MM.1S (cell line): ENCODE data around the gene PLPP7.

ENCODE experiments used
- DNase-seq: peaks from one replicate; pipeline ENCODE4 v3.0.0-alpha.2; 2015
- H2AFZ ChIP-seq: fragments of 300-600 bp; sonication (generic); 2 replicates; pipeline ENCODE4 v1.6.0; 2016; ENCODE audit warnings: antibody characterized with exemption, low read length
- H3F3A ChIP-seq: fragments of 300-600 bp; sonication (generic); 2 replicates; pipeline ENCODE4 v1.6.1; 2016; ENCODE audit warnings: mild to moderate bottlenecking, antibody characterized with exemption, low read length, moderate library complexity, mixed read lengths; ENCODE audit not compliant: insufficient read depth
- H3K27ac ChIP-seq: fragments of 300-600 bp; sonication (generic); 2 replicates; pipeline ENCODE4 v1.5.1; 2016; ENCODE audit warnings: mild to moderate bottlenecking, low read length
- H3K27me3 ChIP-seq: fragments of 300-600 bp; sonication (generic); replicated peaks from 2 replicates; pipeline ENCODE4 v1.6.0; 2016; ENCODE audit warnings: low read length; ENCODE audit not compliant: insufficient read depth
- H3K36me3 ChIP-seq: fragments of 300-600 bp; sonication (generic); replicated peaks from 2 replicates; pipeline ENCODE4 v1.6.1; 2016; ENCODE audit warnings: mild to moderate bottlenecking, low read length, mixed read lengths; ENCODE audit not compliant: insufficient read depth
- H3K4me1 ChIP-seq: fragments of 300-600 bp; sonication (generic); 2 replicates; pipeline ENCODE4 v1.6.1; 2016; ENCODE audit warnings: low read length, mixed read lengths
- H3K4me2 ChIP-seq: fragments of 300-600 bp; sonication (generic); 2 replicates; pipeline ENCODE4 v1.6.0; 2016; ENCODE audit warnings: low read depth, low read length
- H3K4me3 ChIP-seq: fragments of 300-600 bp; sonication (generic); 2 replicates; pipeline ENCODE4 v1.5.1; 2016; ENCODE audit warnings: low read length, mixed read lengths
- H3K79me2 ChIP-seq: fragments of 300-600 bp; sonication (generic); 2 replicates; pipeline ENCODE4 v1.6.1; 2016; ENCODE audit warnings: mixed run types, low read length, mixed read lengths
- H3K9ac ChIP-seq: fragments of 300-600 bp; sonication (generic); 2 replicates; pipeline ENCODE4 v1.6.1; 2016; ENCODE audit warnings: low read length, mixed read lengths
- H3K9me2 ChIP-seq: fragments of 300-600 bp; sonication (generic); replicated peaks from 2 replicates; pipeline ENCODE4 v1.6.1; 2016; ENCODE audit warnings: mild to moderate bottlenecking, low read length, mixed read lengths; ENCODE audit not compliant: insufficient read depth
- H3K9me3 ChIP-seq: fragments of 300-600 bp; sonication (generic); replicated peaks from 2 replicates; pipeline ENCODE4 v1.6.1; 2016; ENCODE audit warnings: mild to moderate bottlenecking, low read length, mixed read lengths; ENCODE audit not compliant: insufficient read depth
- H4K20me1 ChIP-seq: fragments of 300-600 bp; sonication (generic); 2 replicates; pipeline ENCODE4 v1.6.1; 2016; ENCODE audit warnings: mild to moderate bottlenecking, low read length, moderate library complexity, mixed read lengths; ENCODE audit not compliant: insufficient read depth
- CTCF ChIP-seq: fragments of 300-600 bp; sonication (generic); IDR thresholded peaks from 2 replicates; pipeline ENCODE4 v1.5.1; 2016; ENCODE audit warnings: antibody characterized with exemption, low read length, mixed read lengths
- EZH2 ChIP-seq: fragments of 300-600 bp; sonication (generic); optimal IDR thresholded peaks from 2 replicates; pipeline ENCODE3; 2017; ENCODE audit warnings: low read depth, mild to moderate bottlenecking, antibody characterized with exemption, low read length, mixed read lengths
- EZH2phosphoT487 ChIP-seq: fragments of 300-600 bp; sonication (generic); IDR thresholded peaks from 2 replicates; pipeline ENCODE4 v1.6.1; 2018; ENCODE audit warnings: antibody characterized with exemption, low read length

The PLPP7 gene

DNA sequence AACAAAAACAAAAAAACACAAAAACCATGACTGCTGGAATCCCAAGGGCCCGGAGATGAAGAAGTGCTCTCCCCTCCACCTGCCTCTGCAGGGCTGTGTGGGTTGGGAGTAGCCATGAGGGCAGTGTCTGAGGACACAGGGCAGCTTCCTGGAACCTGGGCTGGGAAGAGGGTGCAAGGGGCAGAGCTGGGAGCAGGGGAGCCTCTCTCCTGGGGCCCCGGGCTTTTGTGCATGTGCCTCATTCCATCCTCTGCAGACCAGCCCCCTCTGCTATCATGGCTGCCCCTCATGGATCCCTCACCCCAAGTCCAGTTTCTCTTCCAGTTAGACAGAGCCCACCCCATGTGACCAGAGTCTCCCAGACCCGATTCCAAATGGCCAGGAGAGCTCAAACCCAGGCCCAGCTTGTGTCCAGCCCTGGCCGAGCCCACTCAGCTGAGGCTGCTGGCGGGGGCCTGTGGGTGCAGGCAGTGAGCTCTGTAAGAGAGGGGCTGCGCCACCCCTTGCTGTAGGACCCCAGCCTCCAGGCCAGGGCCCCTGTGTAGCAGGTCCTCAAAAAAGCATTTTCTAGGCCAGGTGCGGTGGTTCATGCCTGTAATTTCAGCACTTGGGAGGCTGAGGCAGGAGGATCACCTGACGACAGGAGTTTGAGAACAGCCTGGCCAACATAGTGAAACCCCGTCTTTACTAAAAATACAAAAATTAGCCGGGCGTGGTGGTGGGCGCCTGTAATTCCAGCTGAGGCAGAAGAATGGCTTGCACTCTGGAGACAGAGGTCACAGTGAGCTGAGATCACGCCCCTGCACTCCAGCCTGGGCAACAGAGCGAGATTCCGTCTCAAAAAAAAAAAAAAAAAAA is 44.5 kb downstream of the PLPP7 start:
- no peaks in the 10 kb centered on the region for H3K4me1 ChIP-seq
- DNase-seq = no peak
- no peaks in the 10 kb centered on the region for H3K27me3 ChIP-seq
- no peaks in the 10 kb centered on the region for H3K9me2 ChIP-seq
- H4K20me1 ChIP-seq = no peaks in the 10 kb centered on the region
- no peaks in the 10 kb centered on the region for H3F3A ChIP-seq
- H3K79me2 ChIP-seq = no peaks in the 10 kb centered on the region
- no peak overlapping the region for H3K27ac ChIP-seq
- H3K4me2 ChIP-seq = no peak overlapping the region
- no peak overlapping the region for H3K4me3 ChIP-seq
- H3K9ac ChIP-seq = no peak overlapping the region
- no peaks in the 10 kb centered on the region for H3K36me3 ChIP-seq
- H3K9me3 ChIP-seq = no peaks in the 10 kb centered on the region
- no peak for TF ChIP-seq EZH2phosphoT487
- no peak for TF ChIP-seq EZH2
- TF ChIP-seq CTCF = no peak
- no peak overlapping the region for H2AFZ ChIP-seq

DNA sequence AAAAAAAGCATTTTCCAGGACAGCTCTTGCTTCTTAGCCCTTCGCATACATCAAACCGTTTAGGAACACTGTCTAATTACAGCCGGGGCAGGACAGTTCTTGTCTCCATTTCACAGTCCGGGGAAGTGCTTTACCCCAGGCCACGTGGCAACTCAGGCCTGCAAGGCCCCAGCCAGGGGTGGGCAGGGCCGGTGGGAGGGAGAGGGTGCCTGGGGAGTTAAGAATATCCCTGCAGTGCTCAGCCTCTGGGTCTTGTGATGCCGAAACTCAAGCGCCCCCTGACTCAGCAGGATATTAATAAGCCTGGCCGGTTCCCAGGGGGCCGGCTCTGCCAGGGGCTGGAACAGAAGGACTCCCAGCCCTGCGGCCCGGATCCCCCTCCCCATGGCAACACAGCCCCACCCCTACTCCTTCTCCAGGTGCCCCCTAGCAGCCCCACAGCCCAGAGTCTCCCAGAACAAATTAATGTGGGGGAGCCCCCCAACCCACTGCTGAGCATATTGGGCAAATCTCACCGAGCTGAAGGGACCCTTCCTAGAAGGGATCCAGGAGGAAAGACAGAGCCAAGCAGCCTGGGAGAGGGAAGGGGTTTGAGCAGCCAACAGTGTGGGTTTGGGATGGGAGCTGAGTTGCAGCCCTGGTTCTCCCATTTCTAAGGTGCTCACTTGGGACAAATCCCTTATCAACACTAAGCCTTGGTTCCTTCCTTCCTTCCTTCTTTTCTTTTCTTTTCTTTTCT is 45.3 kb downstream of the PLPP7 start:
- Histone ChIP-seq H3K4me3 (no peak overlapping the region), H3K27ac (no peak overlapping the region), H3K27me3 (no peaks in the 10 kb centered on the region), H4K20me1 (no peaks in the 10 kb centered on the region), H3F3A (no peaks in the 10 kb centered on the region), H3K79me2 (no peaks in the 10 kb centered on the region), H3K4me1 (no peaks in the 10 kb centered on the region), H3K36me3 (no peaks in the 10 kb centered on the region), H2AFZ (no peak overlapping the region), H3K9ac (no peak overlapping the region), H3K9me2 (no peaks in the 10 kb centered on the region), H3K4me2 (no peak overlapping the region), H3K9me3 (no peaks in the 10 kb centered on the region)
- no peak for DNase-seq
- TF ChIP-seq CTCF (no peak), EZH2phosphoT487 (no peak), EZH2 (no peak)

DNA sequence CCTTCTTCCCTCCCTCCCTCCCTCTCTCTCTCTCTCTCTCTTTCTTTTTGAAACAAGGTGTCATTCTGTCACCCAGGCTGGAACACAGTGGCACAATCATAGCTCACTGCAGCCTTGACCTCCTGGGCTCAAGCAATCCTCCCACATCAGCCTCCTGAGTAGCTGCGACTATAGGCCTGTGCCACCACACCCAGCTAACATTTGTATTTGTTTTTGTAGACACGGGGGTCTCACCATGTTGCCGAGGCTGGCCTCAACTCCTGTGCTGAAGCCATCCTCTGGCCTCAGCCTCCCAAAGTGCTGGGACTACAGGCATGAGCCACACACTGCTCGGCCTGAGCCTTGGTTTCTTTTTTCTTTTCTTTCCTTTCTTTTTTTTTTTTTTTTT is 45.8 kb downstream of the PLPP7 start:
- no peak overlapping the region for H3K4me2 ChIP-seq
- TF ChIP-seq CTCF (no peak), EZH2 (no peak), EZH2phosphoT487 (no peak)
- H2AFZ ChIP-seq = no peak overlapping the region
- no peaks in the 10 kb centered on the region for H3K36me3 ChIP-seq
- H3K27me3 ChIP-seq = no peaks in the 10 kb centered on the region
- H3K9me2 ChIP-seq = no peaks in the 10 kb centered on the region
- no peak for DNase-seq
- no peaks in the 10 kb centered on the region for H4K20me1 ChIP-seq
- no peaks in the 10 kb centered on the region for H3F3A ChIP-seq
- no peak overlapping the region for H3K4me3 ChIP-seq
- H3K9me3 ChIP-seq = no peaks in the 10 kb centered on the region
- H3K4me1 ChIP-seq = no peaks in the 10 kb centered on the region
- no peak overlapping the region for H3K9ac ChIP-seq
- H3K27ac ChIP-seq = no peak overlapping the region
- H3K79me2 ChIP-seq = no peaks in the 10 kb centered on the region
